ENCODE measurements around the gene ZC3H14. TPM values are rescaled to one million over a fixed set of nuclear protein-coding genes. Genes with fewer than 3 reads are reported as not detected.

The ZC3H14 gene
- polyA plus RNA-seq, 3 donors, result 18.9 to 30.2 (median 27.1) TPM

- H3K4me1 Mint-ChIP-seq, result peaks cover 4% of the 10 kb centered on the region
- Histone ChIP-seq H3K4me1 (ENCODE audit: control insufficient read depth in 1 of 2, insufficient read depth in 2 of 2, low read length in 2 of 2) (peaks cover 9 to 10% of the 10 kb centered on the region in 2 donors), H3K9me3 (replicated peaks in 1 of 2; ENCODE audit: control insufficient read depth in 1 of 2, insufficient read depth in 1 of 2, low read length in 2 of 2) (peaks cover 0 to 6% of the 10 kb centered on the region in 2 donors)
Observed at GRCh38 chr14:88546621-88547385, 16.0 kb upstream of the ZC3H14 start.

GRCh38 chr14:88547386-88547780, 15.5 kb upstream of the ZC3H14 start:
- peaks cover 8% of the 10 kb centered on the region for H3K4me1 Mint-ChIP-seq
- H3K27me3 Mint-ChIP-seq (ENCODE audit: low read depth in 3 of 3), result peaks cover 13 to 28% (median 25%) of the 10 kb centered on the region in 3 donors
- H3K4me1 ChIP-seq (ENCODE audit: control insufficient read depth in 1 of 2, insufficient read depth in 2 of 2, low read length in 2 of 2), result peaks cover 15% of the 10 kb centered on the region in 2 donors
- no peak overlapping the region for H3K9ac ChIP-seq (ENCODE audit: insufficient read depth, low read length, poor library complexity, severe bottlenecking)
- peaks cover 9 to 18% of the 10 kb centered on the region in 2 donors for H3K27me3 ChIP-seq (ENCODE audit: control insufficient read depth in 2 of 2, insufficient read depth in 2 of 2, low read length in 2 of 2)
- H3K27ac ChIP-seq (ENCODE audit: low read depth in 1 of 2, low read length in 2 of 2), result no peak overlapping the region
- peak overlapping the region in 1 of 7 donors; percentile 24 for H3K27ac Mint-ChIP-seq
- no peak overlapping the region for H3K4me3 Mint-ChIP-seq
- no peaks in the 10 kb centered on the region for H3K36me3 Mint-ChIP-seq
- peaks cover 0 to 12% (median 5%) of the 10 kb centered on the region in 7 donors for H3K9me3 Mint-ChIP-seq
- H3K79me2 ChIP-seq (ENCODE audit: insufficient read depth, low read length), result no peaks in the 10 kb centered on the region
- DNase-seq, result no peak
- intact Hi-C loops (cut with micrococcal nuclease), result no loop called here
- 67% methylated on average over 1 of the region's 3 CpGs for WGBS (ENCODE audit: insufficient coverage)
- peaks cover 0 to 12% of the 10 kb centered on the region in 2 donors for H3K9me3 ChIP-seq (replicated peaks in 1 of 2; ENCODE audit: control insufficient read depth in 1 of 2, insufficient read depth in 1 of 2, low read length in 2 of 2)
- no peaks in the 10 kb centered on the region for H3K36me3 ChIP-seq (replicated peaks in 1 of 2; ENCODE audit: control insufficient read depth in 1 of 2, insufficient read depth in 2 of 2, low read length in 2 of 2)
- no peak overlapping the region for H3K4me2 ChIP-seq (replicated peaks; ENCODE audit: extremely low read depth, low read length, poor library complexity, severe bottlenecking)
- no peaks in the 10 kb centered on the region for H4K20me1 ChIP-seq (ENCODE audit: insufficient read depth, low read length)
- H2AFZ ChIP-seq (ENCODE audit: insufficient read depth, low read depth, low read length, poor library complexity, severe bottlenecking), result no peak overlapping the region
- TF ChIP-seq CTCF (IDR thresholded peaks at IDR 0.05), result no peak
- H3K4me3 ChIP-seq (replicated peaks in 1 of 3; ENCODE audit: low read depth in 2 of 3, low read length in 3 of 3), result no peak overlapping the region

More at GRCh38 chr14:88546621-88547385, 16.0 kb upstream of the ZC3H14 start:
- Mint-ChIP-seq H3K9me3 (peaks cover 0 to 9% (median 5%) of the 10 kb centered on the region in 7 donors), H3K27me3 (ENCODE audit: low read depth in 3 of 3) (peaks cover 9 to 22% (median 19%) of the 10 kb centered on the region in 3 donors), H3K36me3 (no peaks in the 10 kb centered on the region), H3K27ac (no peak overlapping the region), H3K4me3 (no peak overlapping the region)
- DNase-seq, result no peak
- no peak for TF ChIP-seq CTCF (IDR thresholded peaks at IDR 0.05)
- intact Hi-C loops (cut with micrococcal nuclease), result no loop called here
- H3K27ac ChIP-seq (ENCODE audit: low read depth in 1 of 2, low read length in 2 of 2), result no peak overlapping the region
- no peak overlapping the region for H3K4me3 ChIP-seq (replicated peaks in 1 of 3; ENCODE audit: low read depth in 2 of 3, low read length in 3 of 3)
- no CpG with 5 or more reads among the region's 4 CpGs for WGBS (ENCODE audit: insufficient coverage)
- peaks cover 3 to 13% of the 10 kb centered on the region in 2 donors for H3K27me3 ChIP-seq (ENCODE audit: control insufficient read depth in 2 of 2, insufficient read depth in 2 of 2, low read length in 2 of 2)
- H3K9ac ChIP-seq (ENCODE audit: insufficient read depth, low read length, poor library complexity, severe bottlenecking), result no peak overlapping the region
- H3K79me2 ChIP-seq (ENCODE audit: insufficient read depth, low read length), result no peaks in the 10 kb centered on the region
- H3K4me2 ChIP-seq (replicated peaks; ENCODE audit: extremely low read depth, low read length, poor library complexity, severe bottlenecking), result no peak overlapping the region
- no peak overlapping the region for H2AFZ ChIP-seq (ENCODE audit: insufficient read depth, low read depth, low read length, poor library complexity, severe bottlenecking)
- H3K36me3 ChIP-seq (replicated peaks in 1 of 2; ENCODE audit: control insufficient read depth in 1 of 2, insufficient read depth in 2 of 2, low read length in 2 of 2), result no peaks in the 10 kb centered on the region
- H4K20me1 ChIP-seq (ENCODE audit: insufficient read depth, low read length), result no peaks in the 10 kb centered on the region
